Astrocyte of the cerebellum (primary cell): ENCODE data around the gene TMCO4.
"Not testable (repeated sequence)": the region's sequence is repeated elsewhere in the genome, so short reads cannot be mapped to it uniquely, and the experiment has no call there.

ENCODE experiments used
- DNase-seq: peaks from one replicate; pipeline ENCODE4 v3.0.0-alpha.2; 2011; ENCODE audit warnings: low read depth
- H3K4me3 ChIP-seq: 2 replicates; pipeline ENCODE4 v1.5.1; 2011; ENCODE audit warnings: mild to moderate bottlenecking, low read depth, low read length, moderate library complexity
- CTCF ChIP-seq: IDR thresholded peaks from 2 replicates; pipeline ENCODE4 v1.5.1; 2012; ENCODE audit warnings: low read length, low read depth, moderate library complexity, mild to moderate bottlenecking; ENCODE audit errors: missing control alignments
- in situ Hi-C: cut with HindIII; loops from 2 replicates; pipeline ENCODE4 v1.10.0; 2017; ENCODE audit warnings: low sequenced_read_pairs

TMCO4 gene

GRCh38 chr1:19644395-19644680, 155.4 kb downstream of the TMCO4 start:
- no peak for TF ChIP-seq CTCF
- no peak for DNase-seq
- H3K4me3 ChIP-seq, result peak overlapping the region; percentile 64
- in situ Hi-C loops, result no loop called here

- in situ Hi-C loops, result no loop called here
- DNase-seq, result no peak
- no peak for TF ChIP-seq CTCF
- peak within 1 kb of the TSS; percentile 64 for H3K4me3 ChIP-seq
Observed at GRCh38 chr1:19643602-19644394, 155.9 kb downstream of the TMCO4 start, which contains the start of gene NBL1. Gene NBL1, plus strand, starts transcription at chr1:19644311. Its CDS starts 10,720 bp downstream, at chr1:19655031.

GRCh38 chr1:19643121-19643520, 156.6 kb downstream of the TMCO4 start:
- in situ Hi-C loops, result no loop called here

GRCh38 chr1:19640363-19641316, 159.1 kb downstream of the TMCO4 start:
- in situ Hi-C loops, result no loop called here
- no peak for TF ChIP-seq CTCF
- peak; percentile 66 for DNase-seq
- no peak overlapping the region for H3K4me3 ChIP-seq

More at GRCh38 chr1:19643121-19643520, 156.6 kb downstream of the TMCO4 start:
- TF ChIP-seq CTCF, result no peak
- no peak for DNase-seq
- H3K4me3 ChIP-seq, result peak overlapping the region; percentile 64

GRCh38 chr1:19639999-19640362, 159.7 kb downstream of the TMCO4 start:
- H3K4me3 ChIP-seq, result no peak overlapping the region
- DNase-seq, result no peak
- no peak for TF ChIP-seq CTCF
- in situ Hi-C loops, result loop anchor here (10.0 kb wide), 1 partner anchor 155 kb away; the partner anchor contains the start of gene CAPZB

GRCh38 chr1:19639228-19639627, 160.5 kb downstream of the TMCO4 start:
- in situ Hi-C loops, result loop anchor here (10.0 kb wide), 1 partner anchor 154 kb away; the partner anchor contains the start of gene CAPZB
- H3K4me3 ChIP-seq, DNase-seq: not testable (repeated sequence)
